GM12864 (cell line): ENCODE results near the gene HTT.

Source experiments
- DNase-seq: peaks from one replicate; pipeline ENCODE4 v3.0.0-alpha.2; 2011; ENCODE audit warnings: low read depth
- H3K4me3 ChIP-seq: 2 replicates; pipeline ENCODE4 v1.5.1; 2011; ENCODE audit warnings: mild to moderate bottlenecking, low read depth, low read length, control low read depth
- CTCF ChIP-seq: IDR thresholded peaks from 2 replicates; pipeline ENCODE4 v1.5.1; 2011; ENCODE audit warnings: low read depth, mild to moderate bottlenecking, moderate library complexity, low read length, control low read depth, inconsistent platforms; ENCODE audit errors: missing control alignments

Gene HTT

GRCh38 chr4:3280466-3280865, 206.0 kb downstream of the HTT start:
- no peak for DNase-seq
- H3K4me3 ChIP-seq, result no peak overlapping the region
- TF ChIP-seq CTCF, result no peak

GRCh38 chr4:3283483-3283882, 209.0 kb downstream of the HTT start:
- DNase-seq, result no peak
- no peak for TF ChIP-seq CTCF
- H3K4me3 ChIP-seq, result no peak overlapping the region

GRCh38 chr4:3283916-3284315, 209.4 kb downstream of the HTT start:
- no peak for TF ChIP-seq CTCF
- no peak for DNase-seq
- H3K4me3 ChIP-seq, result no peak overlapping the region

- TF ChIP-seq CTCF, result no peak
- DNase-seq, result no peak
- no peak overlapping the region for H3K4me3 ChIP-seq
Measured at GRCh38 chr4:3284734-3285557, 210.5 kb downstream of the HTT start.

- DNase-seq, result no peak
- no peak overlapping the region; the same call in 1 of the 2 replicates for H3K4me3 ChIP-seq
- TF ChIP-seq CTCF, result no peak
Measured at GRCh38 chr4:3285558-3286334, 211.3 kb downstream of the HTT start.

- TF ChIP-seq CTCF, result no peak
- H3K4me3 ChIP-seq, result no peak overlapping the region
- peak; percentile 55 for DNase-seq
Measured at GRCh38 chr4:3286335-3287175, 212.1 kb downstream of the HTT start.
